Common myeloid progenitor, CD34-positive (primary cell): Measurements from ENCODE around the gene MTMR1.

Source experiments
- CTCF ChIA-PET: fragments of 350-600 bp; sonication (Branson Sonifier 250); formaldehyde crosslinking; loops from one replicate; lab custom pipeline; 2021; ENCODE audit warnings: antibody characterized with exemption; lab: Charles Lee
- POLR2A ChIA-PET: fragments of 350-600 bp; sonication (Branson Sonifier 250); formaldehyde crosslinking; loops from one replicate; lab custom pipeline; 2021; ENCODE audit warnings: antibody characterized with exemption; lab: Charles Lee
- DNase-seq, 3 donors: peaks; one replicate each; pipeline versions ENCODE4 v3.0.0 to v3.0.0-alpha.2; 2013
- H3K27ac ChIP-seq, 2 experiments: 1 replicate in 1 of 2; 2 replicates in 1 of 2; pipeline ENCODE4 v1.7.0; 2013; ENCODE audit warnings: inconsistent platforms in 2 of 2, low read length in 2 of 2, mild to moderate bottlenecking in 2 of 2, low read depth in 1 of 2, moderate library complexity in 1 of 2; ENCODE audit not compliant: severe bottlenecking in 2 of 2, insufficient read depth in 1 of 2, poor library complexity in 1 of 2
- H3K27me3 ChIP-seq, 5 experiments: replicated peaks in 2 of 5; 1 replicate in 3 of 5; 2 replicates in 2 of 5; pipeline versions ENCODE4 v1.6.1 to v1.7.0; 2013; ENCODE audit warnings: low read length in 4 of 5, mild to moderate bottlenecking in 2 of 5, moderate library complexity in 2 of 5, inconsistent platforms in 1 of 5; ENCODE audit not compliant: insufficient read depth in 5 of 5, control insufficient read depth in 4 of 5
- H3K36me3 ChIP-seq, 4 experiments: 1 replicate in 2 of 4; 2 replicates in 2 of 4; pipeline versions ENCODE4 v1.6.1 to v1.7.0; 2013; ENCODE audit warnings: low read length in 3 of 4, control low read depth in 1 of 4, mild to moderate bottlenecking in 1 of 4; ENCODE audit not compliant: control insufficient read depth in 4 of 4, insufficient read depth in 4 of 4
- H3K4me1 ChIP-seq, 4 experiments: 1 replicate in 3 of 4; 2 replicates in 1 of 4; pipeline versions ENCODE4 v1.6.1 to v1.7.1; 2013; ENCODE audit warnings: low read length in 3 of 4, mild to moderate bottlenecking in 3 of 4, control low read depth in 1 of 4, inconsistent platforms in 1 of 4, moderate library complexity in 1 of 4; ENCODE audit not compliant: control insufficient read depth in 4 of 4, insufficient read depth in 4 of 4; ENCODE audit errors: control extremely low read depth in 1 of 4
- H3K4me3 ChIP-seq, 7 experiments: 1 replicate in 4 of 7; 2 replicates in 3 of 7; pipeline versions ENCODE4 v1.5.1 to v1.7.0; 2013; ENCODE audit warnings: mild to moderate bottlenecking in 7 of 7, low read length in 6 of 7, moderate library complexity in 6 of 7, inconsistent platforms in 2 of 7, low read depth in 2 of 7, control low read depth in 1 of 7; ENCODE audit not compliant: insufficient read depth in 4 of 7, control insufficient read depth in 1 of 7; ENCODE audit errors: extremely low read depth in 1 of 7
- H3K9me3 ChIP-seq, 5 experiments: 1 replicate in 4 of 5; 2 replicates in 1 of 5; pipeline versions ENCODE4 v1.6.1 to v1.7.1; 2013; ENCODE audit warnings: low read length in 4 of 5, mild to moderate bottlenecking in 2 of 5, inconsistent platforms in 1 of 5, low read depth in 1 of 5, moderate library complexity in 1 of 5; ENCODE audit not compliant: control insufficient read depth in 4 of 5, insufficient read depth in 2 of 5; ENCODE audit errors: control extremely low read depth in 1 of 5
- WGBS: methylation state at CpG from one replicate; pipeline ENCODE4 v1.1.5; 2013; ENCODE audit not compliant: insufficient coverage; 5-methylcytosine and 5-hydroxymethylcytosine counted together

Gene MTMR1

DNA sequence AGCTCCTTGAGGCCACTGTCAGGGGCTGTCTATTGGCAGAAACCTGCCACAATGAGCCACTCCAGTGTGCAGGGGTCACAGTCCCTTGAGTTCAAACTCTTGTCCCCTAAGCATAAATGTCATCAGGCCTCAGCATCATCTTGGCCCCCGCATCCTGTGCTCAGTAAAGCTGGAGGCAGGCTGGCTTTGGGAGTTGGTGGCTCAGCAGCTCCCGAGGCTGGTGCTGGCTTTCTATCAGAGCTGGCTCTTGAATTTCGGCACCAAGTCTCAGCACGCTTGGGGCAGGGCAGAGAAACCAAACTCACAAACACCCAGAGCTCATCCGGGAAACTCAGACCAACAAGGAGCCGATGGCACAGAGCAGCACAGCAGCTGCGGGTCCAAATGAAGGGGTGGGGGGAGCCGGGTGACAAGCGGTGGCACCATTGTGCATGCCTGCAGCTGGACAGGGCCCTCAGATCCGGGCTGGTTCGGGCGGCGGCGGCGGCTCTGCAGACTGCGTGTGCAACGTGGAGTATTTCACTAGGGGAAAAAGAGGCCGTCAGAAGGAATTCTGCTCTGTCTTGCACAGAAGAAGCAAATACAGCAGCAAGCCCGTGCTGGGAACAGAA, 75.5 kb downstream of the MTMR1 start:
- DNase-seq = no peak
- H3K27ac ChIP-seq = no peak overlapping the region
- no peaks in the 10 kb centered on the region for H3K9me3 ChIP-seq
- no peaks in the 10 kb centered on the region for H3K27me3 ChIP-seq
- H3K4me3 ChIP-seq = no peak overlapping the region
- WGBS = 89% methylated on average over 19 of the region's 19 CpGs
- peaks cover 0 to 17% (median 5%) of the 10 kb centered on the region in 4 experiments for H3K36me3 ChIP-seq
- POLR2A ChIA-PET = no interaction called here
- CTCF ChIA-PET = interaction anchor here (8.0 kb wide), 1 partner anchor 314 kb away, joined by 71 read pairs; no protein-coding TSS in a partner anchor
- H3K4me1 ChIP-seq = no peaks in the 10 kb centered on the region

DNA sequence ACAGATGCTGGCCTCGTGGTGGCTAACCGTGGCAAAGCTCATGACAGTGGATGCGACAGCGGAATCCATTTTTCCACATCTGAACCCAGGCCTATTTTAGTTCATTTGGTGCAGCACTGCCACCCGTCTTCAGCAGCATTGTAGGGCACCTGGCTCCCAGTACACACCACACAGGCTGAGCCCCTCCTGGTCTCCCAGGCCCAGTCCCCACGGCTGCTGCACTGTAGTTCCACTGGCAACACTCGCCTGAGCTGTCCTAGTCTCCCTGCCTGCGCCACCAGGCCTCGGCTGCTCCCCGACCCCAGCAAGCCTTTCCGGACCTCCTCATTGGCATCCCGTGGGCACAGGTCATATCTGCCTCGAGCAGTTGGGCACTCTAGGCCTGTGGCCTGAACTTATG, 76.2 kb downstream of the MTMR1 start:
- Histone ChIP-seq H3K4me3 (no peak overlapping the region), H3K27me3 (no peaks in the 10 kb centered on the region), H3K9me3 (no peaks in the 10 kb centered on the region), H3K27ac (no peak overlapping the region), H3K36me3 (peaks cover 0 to 17% (median 5%) of the 10 kb centered on the region in 4 experiments), H3K4me1 (no peaks in the 10 kb centered on the region)
- DNase-seq = no peak
- CTCF ChIA-PET = interaction anchor here (8.0 kb wide), 1 partner anchor 313 kb away, joined by 71 read pairs; no protein-coding TSS in a partner anchor
- 92% methylated on average over 8 of the region's 13 CpGs for WGBS
- POLR2A ChIA-PET = no interaction called here

DNA sequence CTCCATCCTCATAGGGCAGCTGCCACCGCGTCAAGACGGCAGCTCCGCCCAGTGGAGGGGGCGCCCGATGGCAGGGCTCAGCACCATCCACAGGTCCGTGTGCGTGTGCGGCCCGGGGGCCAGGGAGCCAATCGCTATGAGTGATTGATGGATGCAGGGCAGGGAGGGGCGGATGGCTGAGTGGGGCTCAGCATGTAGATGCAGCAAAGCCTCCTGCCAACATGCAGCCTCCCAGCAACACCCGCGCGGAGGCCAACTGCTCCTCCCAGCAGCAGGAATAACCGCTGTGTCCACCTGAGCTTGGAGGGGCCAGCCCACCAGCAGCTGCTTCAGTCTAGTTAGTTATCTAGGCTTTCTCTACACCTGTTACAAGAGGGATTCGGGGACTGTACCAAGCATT, 77.4 kb downstream of the MTMR1 start:
- no peaks in the 10 kb centered on the region for H3K9me3 ChIP-seq
- H3K27me3 ChIP-seq = no peaks in the 10 kb centered on the region
- no peak for DNase-seq
- no peaks in the 10 kb centered on the region for H3K4me1 ChIP-seq
- POLR2A ChIA-PET = no interaction called here
- no peak overlapping the region for H3K4me3 ChIP-seq
- peaks cover 0 to 16% (median 7%) of the 10 kb centered on the region in 4 experiments for H3K36me3 ChIP-seq
- WGBS = 86% methylated on average over 17 of the region's 17 CpGs
- H3K27ac ChIP-seq = no peak overlapping the region
- CTCF ChIA-PET = interaction anchor here (8.0 kb wide), 1 partner anchor 312 kb away, joined by 71 read pairs; no protein-coding TSS in a partner anchor

DNA sequence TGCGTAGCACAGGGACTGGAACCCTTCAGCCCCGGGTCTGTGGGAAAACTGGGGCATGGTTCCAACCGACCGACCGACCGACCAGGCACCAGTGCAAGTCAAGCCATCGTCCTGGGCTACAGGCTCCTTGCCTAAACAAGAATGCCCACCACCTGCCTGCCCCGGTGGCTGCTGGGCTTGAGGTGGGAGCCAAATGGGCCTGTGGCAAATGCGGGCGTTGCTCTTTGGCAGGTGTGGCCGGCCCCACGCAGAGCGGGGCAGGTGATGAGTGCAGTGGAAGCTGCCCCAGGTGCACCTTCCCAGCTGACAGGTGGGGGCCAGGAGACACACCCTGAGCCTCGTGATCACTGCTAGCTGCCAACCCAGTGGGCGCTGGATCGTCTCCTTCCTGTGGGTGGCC, 77.9 kb downstream of the MTMR1 start:
- DNase-seq = no peak
- CTCF ChIA-PET = interaction anchor here (0.7 to 8.0 kb wide), 2 partner anchors 166 to 312 kb away, joined by 4 to 71 read pairs; no protein-coding TSS in a partner anchor
- H3K27ac ChIP-seq = no peak overlapping the region
- POLR2A ChIA-PET = no interaction called here
- H3K36me3 ChIP-seq = peaks cover 0 to 16% (median 8%) of the 10 kb centered on the region in 4 experiments
- H3K27me3 ChIP-seq = no peaks in the 10 kb centered on the region
- no peak overlapping the region for H3K4me3 ChIP-seq
- H3K9me3 ChIP-seq = no peaks in the 10 kb centered on the region
- H3K4me1 ChIP-seq = no peaks in the 10 kb centered on the region
- WGBS = 95% methylated on average over 13 of the region's 16 CpGs

DNA sequence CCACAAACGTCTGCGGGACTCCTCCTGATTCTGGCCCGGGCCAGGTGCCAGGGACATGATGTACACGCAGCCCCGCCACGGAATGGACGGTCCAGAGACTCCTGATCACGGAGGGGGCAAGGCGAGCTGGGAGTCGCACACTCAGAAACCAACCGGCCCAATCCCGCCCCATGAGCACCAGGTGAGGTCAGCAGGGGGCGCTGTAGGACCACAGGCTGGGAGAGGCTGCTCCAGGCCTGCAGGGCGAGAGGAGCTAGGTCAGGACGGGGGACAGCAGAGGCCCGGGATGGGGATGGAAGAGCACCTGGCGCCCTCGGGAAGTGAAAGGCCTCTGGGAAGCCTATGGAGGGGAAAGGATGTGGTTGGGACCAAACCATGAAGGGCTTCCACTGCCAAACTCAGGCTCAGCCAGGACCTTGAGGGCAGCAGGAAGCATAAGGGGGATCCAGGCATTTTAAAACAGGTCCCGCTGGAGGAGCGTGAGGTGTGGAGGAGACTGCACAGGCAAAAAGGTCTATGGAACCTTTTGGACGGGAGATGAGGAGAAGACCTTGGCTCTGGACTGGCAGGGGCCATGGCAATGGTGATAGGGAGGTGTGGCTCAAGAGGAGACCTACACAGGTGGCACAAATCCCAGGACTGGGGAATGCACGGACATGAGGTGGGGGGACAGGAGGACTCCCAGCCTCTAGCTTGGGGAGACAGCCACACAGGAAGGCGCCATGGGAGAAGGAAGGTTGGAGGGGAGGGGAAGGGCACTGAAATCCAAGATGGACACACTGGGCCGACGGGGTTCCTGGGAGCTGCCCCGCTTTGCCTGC, 79.2 kb downstream of the MTMR1 start:
- POLR2A ChIA-PET = interaction anchor here (0.5 kb wide), 1 partner anchor 14 kb away, joined by 3 read pairs; no protein-coding TSS in a partner anchor
- CTCF ChIA-PET = interaction anchor here (0.6 to 8.0 kb wide), 13 partner anchors 9 to 899 kb away, joined by 3 to 71 read pairs (median 3); no protein-coding TSS in a partner anchor
- H3K4me1 ChIP-seq = no peaks in the 10 kb centered on the region
- WGBS = 40% methylated on average over 21 of the region's 26 CpGs
- peaks cover 0 to 16% (median 5%) of the 10 kb centered on the region in 4 experiments for H3K36me3 ChIP-seq
- DNase-seq = peak; percentile 45 to 71 (median 67)
- H3K27me3 ChIP-seq = no peaks in the 10 kb centered on the region
- H3K4me3 ChIP-seq = no peak overlapping the region
- no peak overlapping the region for H3K27ac ChIP-seq
- H3K9me3 ChIP-seq = no peaks in the 10 kb centered on the region

DNA sequence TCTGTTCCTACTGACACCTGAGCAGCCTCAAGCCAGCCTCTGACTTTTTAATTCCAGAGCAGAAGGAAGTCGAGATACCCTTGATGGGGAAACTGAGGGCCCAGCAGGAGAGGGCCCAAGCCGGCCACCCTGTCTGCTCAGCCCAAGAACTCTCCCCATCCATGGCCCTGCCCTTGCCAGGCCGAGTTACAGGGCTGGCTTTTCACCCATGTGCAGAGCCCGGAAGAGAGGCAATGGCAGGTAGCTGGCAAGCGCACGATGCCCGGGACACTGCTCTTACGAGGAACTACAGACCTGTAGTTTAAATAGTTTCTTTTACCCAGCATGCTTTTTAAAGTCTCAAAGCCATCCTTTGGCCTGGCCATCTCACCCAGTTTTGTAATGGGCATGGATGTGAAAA, 79.9 kb downstream of the MTMR1 start:
- H3K9me3 ChIP-seq = no peaks in the 10 kb centered on the region
- no peaks in the 10 kb centered on the region for H3K4me1 ChIP-seq
- 90% methylated on average over 7 of the region's 8 CpGs for WGBS
- H3K4me3 ChIP-seq = no peak overlapping the region
- POLR2A ChIA-PET = no interaction called here
- H3K27me3 ChIP-seq = no peaks in the 10 kb centered on the region
- no peak for DNase-seq
- no peak overlapping the region for H3K27ac ChIP-seq
- CTCF ChIA-PET = interaction anchor here (0.7 to 8.0 kb wide), 5 partner anchors 11 to 310 kb away, joined by 3 to 71 read pairs (median 3); no protein-coding TSS in a partner anchor
- peaks cover 0 to 16% (median 5%) of the 10 kb centered on the region in 4 experiments for H3K36me3 ChIP-seq
